SK-N-MC (cell line): ENCODE measurements around the gene LCORL.

ENCODE experiments used
- DNase-seq: peaks from one replicate; pipeline ENCODE4 v3.0.0-alpha.2; 2011; ENCODE audit warnings: low read depth, low spot score
- H3K27ac ChIP-seq: fragments of 200-600 bp; sonication (generic); 2 replicates; pipeline ENCODE4 v1.5.1; 2016; ENCODE audit warnings: mixed run types
- H3K36me3 ChIP-seq: fragments of 200-600 bp; sonication (generic); 2 replicates; pipeline ENCODE4 v1.6.1; 2017; ENCODE audit warnings: antibody characterized with exemption, low read length, mixed read lengths; ENCODE audit not compliant: insufficient read depth
- H3K4me3 ChIP-seq: fragments of 200-600 bp; sonication (generic); 2 replicates; pipeline ENCODE4 v1.5.1; 2016
- H3K9ac ChIP-seq: fragments of 200-600 bp; sonication (generic); 2 replicates; pipeline ENCODE4 v1.8.0; 2017; ENCODE audit warnings: mixed run types, mixed read lengths; ENCODE audit not compliant: insufficient read length
- H3K9me3 ChIP-seq: fragments of 200-600 bp; sonication (generic); 2 replicates; pipeline ENCODE4 v1.6.1; 2017; ENCODE audit warnings: low read depth, mild to moderate bottlenecking, antibody characterized with exemption, low read length, moderate library complexity, mixed read lengths
- EZH2 ChIP-seq: fragments of 200-600 bp; sonication (generic); IDR thresholded peaks from one replicate; pipeline ENCODE4 v1.6.1; 2017; ENCODE audit warnings: antibody characterized with exemption
- FOXP2 ChIP-seq: optimal IDR thresholded peaks from 2 replicates; pipeline ENCODE3; 2011; ENCODE audit warnings: mild to moderate bottlenecking, moderate library complexity; ENCODE audit not compliant: insufficient read depth; ENCODE audit errors: extremely low read length, control extremely low read depth
- POLR2AphosphoS5 ChIP-seq: IDR thresholded peaks from 2 replicates; pipeline ENCODE4 v1.6.1; 2012; ENCODE audit warnings: mild to moderate bottlenecking, low read depth, low read length, borderline replicate concordance

The LCORL gene

DNA sequence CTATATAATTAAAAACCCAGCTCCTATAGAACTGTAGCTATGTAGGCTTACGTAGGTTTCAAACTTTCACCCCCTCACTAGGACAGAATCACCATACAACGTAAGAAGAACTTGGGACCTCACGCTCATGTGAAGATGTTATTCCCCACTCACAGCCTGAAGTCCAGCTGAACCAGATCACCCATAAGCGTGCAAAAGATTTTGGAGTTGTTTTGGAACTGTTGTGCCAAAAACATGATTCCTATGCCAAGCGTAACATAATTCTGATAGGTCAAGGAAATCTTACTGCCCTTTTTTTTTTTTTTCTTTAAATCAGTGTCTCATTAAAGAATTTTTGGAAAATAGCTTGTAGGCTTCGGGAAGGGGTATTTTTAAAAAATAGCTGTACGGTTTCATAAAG is 57.0 kb downstream of the LCORL start:
- H3K4me3 ChIP-seq: no peak overlapping the region
- H3K27ac ChIP-seq: no peak overlapping the region
- no peak for DNase-seq
- no peaks in the 10 kb centered on the region for H3K36me3 ChIP-seq
- TF ChIP-seq FOXP2 (no peak), POLR2AphosphoS5 (no peak), EZH2 (no peak)
- H3K9me3 ChIP-seq: no peaks in the 10 kb centered on the region
- H3K9ac ChIP-seq: no peak overlapping the region

GRCh38 chr4:17962171-17962570 is 59.4 kb downstream of the LCORL start:
- no peak for DNase-seq
- H3K4me3 ChIP-seq: no peak overlapping the region
- no peaks in the 10 kb centered on the region for H3K9me3 ChIP-seq
- H3K9ac ChIP-seq: no peak overlapping the region
- no peak overlapping the region for H3K27ac ChIP-seq
- TF ChIP-seq FOXP2 (no peak), EZH2 (no peak), POLR2AphosphoS5 (no peak)
- no peaks in the 10 kb centered on the region for H3K36me3 ChIP-seq

DNA sequence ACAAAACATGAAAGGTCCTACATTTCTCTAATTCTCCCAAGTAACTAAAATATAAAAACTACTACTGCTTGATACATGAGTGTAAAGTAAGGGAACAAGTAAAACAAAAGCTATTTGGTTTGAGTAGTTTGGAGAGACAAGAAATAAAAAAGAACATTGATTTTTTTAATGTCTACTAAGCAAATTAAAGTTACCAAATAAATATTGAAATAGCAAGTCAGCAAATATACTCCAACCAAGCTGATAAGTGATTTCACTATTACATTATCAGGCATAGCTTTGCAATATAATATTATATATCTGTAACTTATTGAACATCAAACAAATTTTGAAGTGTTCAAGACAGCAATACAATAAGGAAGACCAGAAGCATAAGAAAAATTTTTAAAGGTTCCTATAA is 60.3 kb downstream of the LCORL start:
- H3K4me3 ChIP-seq: no peak overlapping the region
- no peaks in the 10 kb centered on the region for H3K9me3 ChIP-seq
- no peak overlapping the region for H3K9ac ChIP-seq
- TF ChIP-seq POLR2AphosphoS5 (no peak), EZH2 (no peak), FOXP2 (no peak)
- DNase-seq: no peak
- H3K27ac ChIP-seq: no peak overlapping the region
- H3K36me3 ChIP-seq: no peaks in the 10 kb centered on the region

GRCh38 chr4:17958181-17958580 is 63.4 kb downstream of the LCORL start:
- H3K36me3 ChIP-seq: peaks cover 6% of the 10 kb centered on the region; the same call in 1 of the 2 replicates
- no peaks in the 10 kb centered on the region for H3K9me3 ChIP-seq
- H3K4me3 ChIP-seq: no peak overlapping the region
- H3K27ac ChIP-seq: no peak overlapping the region
- no peak overlapping the region for H3K9ac ChIP-seq
- no peak for DNase-seq
- TF ChIP-seq EZH2 (no peak), FOXP2 (no peak), POLR2AphosphoS5 (no peak)

DNA sequence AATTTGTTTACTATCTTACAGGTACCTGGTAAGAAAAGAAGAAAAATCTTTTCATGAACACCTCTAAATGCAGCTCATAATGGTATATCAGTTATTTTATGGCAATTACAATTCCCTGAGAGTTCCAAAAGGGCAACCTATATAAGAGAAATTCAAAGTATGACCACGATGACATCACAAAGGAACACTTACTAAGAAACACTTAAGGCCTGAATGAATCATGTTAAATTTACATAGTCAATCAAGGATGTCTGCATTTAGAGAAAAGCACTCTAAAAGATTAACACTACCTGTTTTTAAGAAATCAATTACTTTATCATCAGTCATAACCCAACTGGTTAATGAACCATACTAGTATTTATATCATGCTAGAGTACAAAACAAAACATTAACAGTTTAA is 63.9 kb downstream of the LCORL start:
- Histone ChIP-seq H3K27ac (no peak overlapping the region), H3K9ac (no peak overlapping the region), H3K4me3 (no peak overlapping the region), H3K36me3 (peaks cover 6% of the 10 kb centered on the region; the same call in 1 of the 2 replicates), H3K9me3 (no peaks in the 10 kb centered on the region)
- no peak for TF ChIP-seq POLR2AphosphoS5
- TF ChIP-seq EZH2: no peak
- no peak for TF ChIP-seq FOXP2
- no peak for DNase-seq

- Histone ChIP-seq H3K9ac (no peak overlapping the region), H3K4me3 (no peak overlapping the region), H3K36me3 (peaks cover 6% of the 10 kb centered on the region; the same call in 1 of the 2 replicates), H3K27ac (no peak overlapping the region), H3K9me3 (no peaks in the 10 kb centered on the region)
- DNase-seq: no peak
- TF ChIP-seq POLR2AphosphoS5 (no peak), FOXP2 (no peak), EZH2 (no peak)
Observed at GRCh38 chr4:17956245-17956644, 65.3 kb downstream of the LCORL start.

GRCh38 chr4:17945303-17945702 is 76.3 kb downstream of the LCORL start:
- DNase-seq: no peak
- Histone ChIP-seq H3K36me3 (no peaks in the 10 kb centered on the region), H3K27ac (no peak overlapping the region), H3K4me3 (no peak overlapping the region), H3K9ac (no peak overlapping the region), H3K9me3 (no peaks in the 10 kb centered on the region)
- TF ChIP-seq EZH2: no peak
- TF ChIP-seq FOXP2: no peak
- TF ChIP-seq POLR2AphosphoS5: no peak

DNA sequence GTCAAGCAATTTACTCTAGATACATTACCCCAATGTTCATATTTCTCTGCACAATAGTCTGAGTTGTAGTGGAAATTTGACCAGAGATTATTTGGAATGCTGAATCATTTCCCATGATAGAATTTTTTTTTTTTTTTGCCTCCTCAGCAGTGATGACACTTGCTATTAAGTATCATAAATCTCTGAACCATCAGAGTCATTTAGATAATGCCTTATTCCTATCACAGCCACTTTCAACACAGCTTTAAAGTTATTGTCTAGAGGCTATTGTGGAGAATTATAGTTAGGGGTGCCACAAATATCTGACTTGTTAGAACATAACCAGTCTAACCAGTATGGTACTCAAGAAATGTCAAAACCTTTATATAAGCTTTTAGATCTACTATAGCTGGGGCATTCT is 79.8 kb downstream of the LCORL start:
- H3K9ac ChIP-seq: no peak overlapping the region
- H3K9me3 ChIP-seq: no peaks in the 10 kb centered on the region
- H3K27ac ChIP-seq: no peak overlapping the region
- no peak for TF ChIP-seq EZH2
- no peak for TF ChIP-seq FOXP2
- TF ChIP-seq POLR2AphosphoS5: no peak
- no peak for DNase-seq
- no peaks in the 10 kb centered on the region for H3K36me3 ChIP-seq
- H3K4me3 ChIP-seq: no peak overlapping the region

DNA sequence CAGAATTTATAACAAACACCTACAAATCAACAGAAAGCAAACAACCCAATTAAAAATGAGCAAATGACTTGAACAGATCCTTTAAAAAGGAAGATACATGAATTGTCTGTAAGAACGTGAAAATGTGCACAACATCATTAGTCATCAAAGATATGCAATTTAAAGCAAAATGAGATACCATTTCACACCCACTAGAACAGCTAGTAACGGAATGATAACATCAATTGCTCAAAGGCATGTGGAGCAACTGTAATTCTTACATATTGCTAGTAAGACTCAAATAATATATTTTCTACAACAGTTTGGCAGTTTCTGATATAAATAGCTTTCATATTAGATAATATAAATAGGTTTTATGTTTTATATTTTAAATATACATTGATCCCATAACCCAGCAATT is 82.5 kb downstream of the LCORL start:
- Histone ChIP-seq H3K4me3 (no peak overlapping the region), H3K9ac (no peak overlapping the region), H3K27ac (no peak overlapping the region), H3K36me3 (no peaks in the 10 kb centered on the region), H3K9me3 (no peaks in the 10 kb centered on the region)
- TF ChIP-seq POLR2AphosphoS5 (no peak), EZH2 (no peak), FOXP2 (no peak)
- no peak for DNase-seq
